Epithelial cell of esophagus (primary cell): Measurements from ENCODE around the gene KRT85.
A peak's percentile ranks its signal among the peaks of the same experiment; 100 is the strongest.

Source experiments
- DNase-seq: peaks from one replicate; pipeline ENCODE4 v3.0.0; 2010; ENCODE audit warnings: low read depth
- H3K4me3 ChIP-seq: 2 replicates; pipeline ENCODE4 v1.5.1; 2011; ENCODE audit warnings: mild to moderate bottlenecking, low read length, control low read depth
- CTCF ChIP-seq: IDR thresholded peaks from 2 replicates; pipeline ENCODE4 v1.5.1; 2011; ENCODE audit warnings: low read depth, mild to moderate bottlenecking, low read length, control low read depth, inconsistent platforms; ENCODE audit not compliant: insufficient read depth; ENCODE audit errors: missing control alignments

Gene KRT85

GRCh38 chr12:52395761-52396434 is 28.6 kb upstream of the KRT85 start:
- peak; percentile 57 for DNase-seq

GRCh38 chr12:52394836-52395405 is 27.6 kb upstream of the KRT85 start:
- H3K4me3 ChIP-seq: no peak overlapping the region
- TF ChIP-seq CTCF: no peak
- DNase-seq: no peak

More at GRCh38 chr12:52395761-52396434, 28.6 kb upstream of the KRT85 start:
- peak; percentile 46 for TF ChIP-seq CTCF
- H3K4me3 ChIP-seq: no peak overlapping the region

GRCh38 chr12:52392465-52393007 is 25.3 kb upstream of the KRT85 start:
- no peak overlapping the region for H3K4me3 ChIP-seq
- peak; percentile 84 for DNase-seq
- no peak for TF ChIP-seq CTCF

- no peak for TF ChIP-seq CTCF
- peak; percentile 53 for DNase-seq
- no peak overlapping the region for H3K4me3 ChIP-seq
These were observed 24.3 kb upstream of the KRT85 start for GRCh38 chr12:52391618-52392002.

GRCh38 chr12:52390739-52391617 is 23.7 kb upstream of the KRT85 start:
- DNase-seq: peak; percentile 68
- no peak overlapping the region for H3K4me3 ChIP-seq
- TF ChIP-seq CTCF: peak; percentile 78

GRCh38 chr12:52389313-52390207 is 22.3 kb upstream of the KRT85 start:
- H3K4me3 ChIP-seq: no peak overlapping the region
- DNase-seq: peak; percentile 90
- TF ChIP-seq CTCF: no peak
